IMR-90 (cell line): ENCODE measurements around the gene REXO1. TPM values are rescaled to one million over a fixed set of nuclear protein-coding genes. Genes with fewer than 3 reads are reported as not detected.
A peak's percentile ranks its signal among the peaks of the same experiment; 100 is the strongest.

Experiments
- ATAC-seq: fragments of 200-7000 bp; cut with Tn5 transposase; 2 replicates; pipeline ENCODE4 v1.9.1; 2020; ENCODE audit warnings: low read depth, mild to moderate bottlenecking, moderate library complexity
- BruUV-seq: library from RNA; stranded (reverse); fragments of 400-500 nt; replicated peaks from 2 replicates; lab custom pipeline; 2021; lab: Mats Ljungman, UMichigan
- CTCF ChIA-PET: fragments of 300-600 bp; formaldehyde crosslinking; extraction: SDS; loops from one replicate; lab custom pipeline; 2021; ENCODE audit warnings: antibody characterized with exemption; lab: Yijun Ruan, JAX
- POLR2A ChIA-PET: fragments of 300-600 bp; sonication (Branson Sonifier 250); formaldehyde crosslinking; loops from one replicate; lab custom pipeline; 2022; ENCODE audit warnings: antibody characterized with exemption; ENCODE audit not compliant: unreplicated experiment; lab: Charles Lee
- DNase-seq: peaks from one replicate; pipeline ENCODE4 v3.0.0; 2013
- H2AFZ ChIP-seq: replicated peaks from 2 replicates; pipeline ENCODE3; 2013; ENCODE audit warnings: low read length, mild to moderate bottlenecking; ENCODE audit not compliant: poor library complexity
- H2AK5ac ChIP-seq: 2 replicates; pipeline ENCODE4 v1.6.1; 2013; ENCODE audit warnings: low read depth, low read length, inconsistent platforms
- H2AK9ac ChIP-seq: replicated peaks from 2 replicates; pipeline ENCODE3; 2013; ENCODE audit warnings: mild to moderate bottlenecking, low read depth, low read length, moderate library complexity; ENCODE audit not compliant: poor library complexity
- H2BK120ac ChIP-seq: 2 replicates; pipeline ENCODE4 v1.6.1; 2013; ENCODE audit warnings: low read depth, low read length, inconsistent platforms
- H2BK15ac ChIP-seq: 3 replicates; pipeline ENCODE4 v1.6.1; 2013; ENCODE audit warnings: low read depth, low read length, inconsistent platforms
- H2BK20ac ChIP-seq: 2 replicates; pipeline ENCODE4 v1.6.1; 2013; ENCODE audit warnings: low read depth, mild to moderate bottlenecking, inconsistent platforms, low read length, moderate library complexity
- H2BK5ac ChIP-seq: 2 replicates; pipeline ENCODE4 v1.6.1; 2013; ENCODE audit warnings: mild to moderate bottlenecking, low read depth, low read length, inconsistent platforms; ENCODE audit not compliant: poor library complexity, severe bottlenecking
- H3K14ac ChIP-seq: replicated peaks from 2 replicates; pipeline ENCODE4 v1.6.1; 2013; ENCODE audit warnings: low read depth, low read length, inconsistent platforms
- H3K18ac ChIP-seq: 2 replicates; pipeline ENCODE4 v1.6.1; 2013; ENCODE audit warnings: low read depth, low read length, control low read depth
- H3K23ac ChIP-seq: 2 replicates; pipeline ENCODE4 v1.6.1; 2013; ENCODE audit warnings: low read depth, low read length, inconsistent platforms
- H3K27ac ChIP-seq: 2 replicates; pipeline ENCODE4 v1.5.1; 2013; ENCODE audit warnings: mild to moderate bottlenecking, control low read depth, low read length; ENCODE audit not compliant: insufficient read depth
- H3K27me3 ChIP-seq: 2 replicates; pipeline ENCODE4 v1.6.1; 2013; ENCODE audit warnings: low read length; ENCODE audit not compliant: control insufficient read depth, insufficient read depth
- H3K36me3 ChIP-seq: 2 replicates; pipeline ENCODE4 v1.6.1; 2013; ENCODE audit warnings: low read length, mixed read lengths; ENCODE audit not compliant: control insufficient read depth, insufficient read depth
- H3K4ac ChIP-seq: 2 replicates; pipeline ENCODE4 v1.6.1; 2013; ENCODE audit warnings: low read depth, low read length, inconsistent platforms
- H3K4me1 ChIP-seq: 2 replicates; pipeline ENCODE4 v1.6.1; 2013; ENCODE audit warnings: low read length, mixed read lengths; ENCODE audit not compliant: control insufficient read depth, insufficient read depth
- H3K4me2 ChIP-seq: 2 replicates; pipeline ENCODE4 v1.6.1; 2013; ENCODE audit warnings: low read depth, mild to moderate bottlenecking, control low read depth, low read length, moderate library complexity
- H3K4me3 ChIP-seq: 2 replicates; pipeline ENCODE4 v1.5.1; 2013; ENCODE audit warnings: low read depth, mild to moderate bottlenecking, control low read depth, low read length, moderate library complexity; ENCODE audit not compliant: insufficient read depth
- H3K56ac ChIP-seq: 2 replicates; pipeline ENCODE4 v1.6.1; 2013; ENCODE audit warnings: low read length, inconsistent platforms; ENCODE audit not compliant: insufficient read depth; ENCODE audit errors: extremely low read depth
- H3K79me1 ChIP-seq, 2 experiments: 2 replicates each; pipeline ENCODE4 v1.6.1; 2013; ENCODE audit warnings: low read length in 2 of 2, inconsistent platforms in 1 of 2, low read depth in 1 of 2
- H3K9ac ChIP-seq: 2 replicates; pipeline ENCODE4 v1.6.1; 2013; ENCODE audit warnings: low read depth, low read length, control low read depth
- H3K9me1 ChIP-seq: 2 replicates; pipeline ENCODE4 v1.6.1; 2013; ENCODE audit warnings: low read length, inconsistent platforms; ENCODE audit not compliant: insufficient read depth
- H3K9me3 ChIP-seq: 2 replicates; pipeline ENCODE4 v1.6.1; 2013; ENCODE audit warnings: low read length; ENCODE audit not compliant: control insufficient read depth, insufficient read depth
- H4K20me1 ChIP-seq: 2 replicates; pipeline ENCODE4 v1.6.1; 2013; ENCODE audit warnings: low read length, inconsistent platforms; ENCODE audit not compliant: insufficient read depth
- H4K5ac ChIP-seq: 2 replicates; pipeline ENCODE4 v1.6.1; 2013; ENCODE audit warnings: mild to moderate bottlenecking, low read depth, low read length, control low read depth
- H4K8ac ChIP-seq, 2 experiments: 2 replicates each; pipeline ENCODE4 v1.6.1; 2013; ENCODE audit warnings: low read depth in 2 of 2, low read length in 2 of 2, control low read depth in 1 of 2, inconsistent platforms in 1 of 2
- H4K91ac ChIP-seq: 2 replicates; pipeline ENCODE4 v1.6.1; 2013; ENCODE audit warnings: low read depth, low read length, inconsistent platforms; ENCODE audit not compliant: insufficient read depth
- BHLHE40 ChIP-seq: fragments of 150-350 bp; IDR thresholded peaks from 2 replicates; pipeline ENCODE4 v1.6.1; 2016; ENCODE audit warnings: mild to moderate bottlenecking, low read depth, low read length
- CEBPB ChIP-seq: IDR thresholded peaks from 2 replicates; pipeline ENCODE4 v1.6.1; 2012; ENCODE audit warnings: low read depth, low read length, improper control_type of control experiment
- FOS ChIP-seq: fragments of 150-350 bp; IDR thresholded peaks from 2 replicates; pipeline ENCODE4 v1.6.1; 2016; ENCODE audit warnings: low read depth, low read length
- MAFK ChIP-seq: IDR thresholded peaks from 2 replicates; pipeline ENCODE4 v1.6.1; 2012; ENCODE audit warnings: low read depth, low read length, improper control_type of control experiment
- MAZ ChIP-seq: IDR thresholded peaks from 2 replicates; pipeline ENCODE4 v1.6.1; 2012; ENCODE audit warnings: low read depth, mild to moderate bottlenecking, low read length, improper control_type of control experiment, moderate library complexity, borderline replicate concordance
- NFE2L2 ChIP-seq: fragments of 150-350 bp; IDR thresholded peaks from 2 replicates; pipeline ENCODE4 v1.6.1; 2016; ENCODE audit warnings: low read depth, mild to moderate bottlenecking, low read length
- POLR2A ChIP-seq: IDR thresholded peaks from 2 replicates; pipeline ENCODE4 v1.6.1; 2012; ENCODE audit warnings: mild to moderate bottlenecking, low read depth, low read length
- RCOR1 ChIP-seq: IDR thresholded peaks from 2 replicates; pipeline ENCODE4 v1.6.1; 2012; ENCODE audit warnings: mild to moderate bottlenecking, low read length, improper control_type of control experiment; ENCODE audit not compliant: insufficient replicate concordance
- RFX5 ChIP-seq: IDR thresholded peaks from 2 replicates; pipeline ENCODE4 v1.8.0; 2012; ENCODE audit warnings: low read depth, mild to moderate bottlenecking, low read length, moderate library complexity
- WGBS, 2 experiments: methylation state at CpG; one replicate each; pipeline versions ENCODE4 v1.1.5 to v1.1.7; 2013; ENCODE audit warnings: missing lambda C conversion rate in 2 of 2; ENCODE audit not compliant: insufficient read length in 1 of 2; ENCODE audit errors: extremely low coverage in 2 of 2; 5-methylcytosine and 5-hydroxymethylcytosine counted together
- dilution Hi-C: fragments of 300-500 bp; cut with HindIII; formaldehyde crosslinking; loops from one replicate; pipeline ENCODE4 v1.14.3; 2018; ENCODE audit warnings: low sequenced_read_pairs; ENCODE audit not compliant: unreplicated experiment
- in situ Hi-C: fragments of 300-500 bp; cut with MboI; formaldehyde crosslinking; loops from 3 replicates; pipeline ENCODE4 v1.14.3; 2019; ENCODE audit warnings: low sequenced_read_pairs, inconsistent platforms, mixed read lengths
- intact Hi-C: fragments of 100-400 bp; cut with micrococcal nuclease; formaldehyde crosslinking; loops from 2 replicates; pipeline ENCODE4 v1.10.0; 2022
- polyA plus RNA-seq, 3 experiments: library from polyadenylated mRNA; depleted of rRNA; stranded (reverse); fragments of >200 nt; gene quantifications; 2 replicates each; pipeline ENCODE4 v1.2.3, GENCODE V29; 2012; ENCODE audit warnings: low replicate concordance in 1 of 3
- total RNA-seq: library from RNA; depleted of rRNA; stranded (reverse); fragments of >200 nt; gene quantifications from 2 replicates; pipeline ENCODE4 v1.2.3, GENCODE V29; 2012
- TF ChIP-seq, protein P1 (sequence below): conservative IDR thresholded peaks from 2 replicates; pipeline ENCODE4 v1.5.1; 2012; ENCODE audit warnings: mild to moderate bottlenecking, low read depth, low read length, improper control_type of control experiment
- TF ChIP-seq, protein P2 (sequence below): fragments of 150-350 bp; IDR thresholded peaks from 2 replicates; pipeline ENCODE4 v1.6.1; 2017; ENCODE audit warnings: mild to moderate bottlenecking, antibody characterized with exemption, low read length, low read depth
- TF ChIP-seq, protein P3 (sequence below): fragments of 150-350 bp; IDR thresholded peaks from 2 replicates; pipeline ENCODE4 v1.6.1; 2016; ENCODE audit warnings: low read depth, mild to moderate bottlenecking, low read length, moderate library complexity, borderline replicate concordance

The REXO1 gene
- total and polyA plus RNA-seq, 2 of the 4 experiments (the other 2 are of a cell fraction): 1.4 to 63.7 TPM

DNA sequence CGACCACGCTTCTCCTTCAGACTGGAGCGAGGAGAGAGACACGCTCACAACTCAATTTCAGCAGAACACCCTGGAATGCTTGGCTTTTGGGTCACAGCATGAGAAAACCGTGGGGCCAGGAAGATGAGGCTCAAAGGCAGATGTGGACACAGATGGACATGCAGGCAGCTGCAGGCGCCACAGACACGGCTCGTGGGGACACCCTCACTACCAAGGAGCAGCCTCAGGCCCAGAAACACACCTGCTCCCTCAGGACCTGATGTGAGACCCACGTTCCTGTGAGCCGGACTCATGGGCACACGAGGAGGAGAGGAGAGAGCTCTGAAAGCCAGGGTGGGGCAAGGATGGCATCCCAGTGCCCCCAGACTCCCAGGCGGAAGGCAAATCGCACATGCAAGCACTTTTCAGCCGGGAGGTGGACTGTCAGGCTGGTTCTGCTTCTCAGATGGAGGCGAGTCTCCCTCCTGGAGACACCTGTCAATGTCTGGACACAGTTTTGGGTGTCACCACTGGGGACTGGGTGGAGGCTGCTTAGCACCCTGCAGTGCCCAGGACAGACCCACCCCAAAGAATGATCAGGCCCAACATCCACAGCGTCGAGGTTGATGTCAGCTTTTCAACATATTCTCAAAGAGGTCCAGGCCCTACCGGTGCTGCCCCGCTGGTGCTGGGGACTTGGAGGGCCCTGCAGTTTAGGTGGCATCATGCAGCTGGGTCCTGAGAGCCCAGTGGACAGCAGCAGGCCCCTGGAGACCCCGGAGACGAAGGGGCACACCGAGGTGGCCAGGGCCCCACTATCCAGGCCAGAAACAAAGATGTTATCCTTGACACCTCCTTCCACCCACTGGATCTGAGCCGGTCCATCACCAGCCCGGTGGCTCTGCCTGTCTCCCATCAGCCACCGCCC, 34.8 kb upstream of the REXO1 start:
- Histone ChIP-seq H2BK5ac (no peak overlapping the region), H2BK120ac (no peak overlapping the region), H3K4me1 (peaks cover 24% of the 10 kb centered on the region), H3K27ac (no peak overlapping the region), H3K9me1 (peaks cover 18% of the 10 kb centered on the region), H3K9ac (0 out of 2 replicates have a peak overlapping the region, but pooled peaks have one; percentile 30), H2AK5ac (no peak overlapping the region; the same call in 1 of the 2 replicates), H3K4ac (no peak overlapping the region), H3K4me3 (peak overlapping the region; percentile 7; the same call in 1 of the 2 replicates), H2AK9ac (peak overlapping the region; percentile 78), H3K18ac (no peak overlapping the region), H4K20me1 (peaks cover 46% of the 10 kb centered on the region), H4K91ac (no peak overlapping the region), H3K36me3 (peaks cover 12% of the 10 kb centered on the region; the same call in 1 of the 2 replicates), H4K8ac (no peak overlapping the region), H3K4me2 (peak overlapping the region; percentile 99; the same call in 1 of the 2 replicates), H2BK15ac (no peak overlapping the region), H2BK20ac (no peak overlapping the region), H4K5ac (no peak overlapping the region), H3K79me1 (peaks cover 4 to 44% of the 10 kb centered on the region in 2 experiments), H3K9me3 (no peaks in the 10 kb centered on the region), H2AFZ (no peak overlapping the region), H3K27me3 (no peaks in the 10 kb centered on the region), H3K56ac (no peak overlapping the region), H3K14ac (0 out of 2 replicates have a peak overlapping the region, but pooled peaks have one; percentile 35), H3K23ac (peak overlapping the region; percentile 37; the same call in 1 of the 2 replicates)
- POLR2A ChIA-PET: no interaction called here
- CTCF ChIA-PET: no interaction called here
- intact Hi-C loops: no loop called here
- TSS peak; percentile 59 for BruUV-seq
- dilution Hi-C loops: no loop called here
- ATAC-seq (no peak), DNase-seq (no peak)
- TF ChIP-seq CEBPB (no peak), MAZ (no peak), POLR2A (no peak), MAFK (no peak; the same call in 1 of the 2 replicates), RFX5 (no peak), NFE2L2 (no peak), FOS (no peak), RCOR1 (no peak), BHLHE40 (no peak)
- TF ChIP-seq, protein P1, sequence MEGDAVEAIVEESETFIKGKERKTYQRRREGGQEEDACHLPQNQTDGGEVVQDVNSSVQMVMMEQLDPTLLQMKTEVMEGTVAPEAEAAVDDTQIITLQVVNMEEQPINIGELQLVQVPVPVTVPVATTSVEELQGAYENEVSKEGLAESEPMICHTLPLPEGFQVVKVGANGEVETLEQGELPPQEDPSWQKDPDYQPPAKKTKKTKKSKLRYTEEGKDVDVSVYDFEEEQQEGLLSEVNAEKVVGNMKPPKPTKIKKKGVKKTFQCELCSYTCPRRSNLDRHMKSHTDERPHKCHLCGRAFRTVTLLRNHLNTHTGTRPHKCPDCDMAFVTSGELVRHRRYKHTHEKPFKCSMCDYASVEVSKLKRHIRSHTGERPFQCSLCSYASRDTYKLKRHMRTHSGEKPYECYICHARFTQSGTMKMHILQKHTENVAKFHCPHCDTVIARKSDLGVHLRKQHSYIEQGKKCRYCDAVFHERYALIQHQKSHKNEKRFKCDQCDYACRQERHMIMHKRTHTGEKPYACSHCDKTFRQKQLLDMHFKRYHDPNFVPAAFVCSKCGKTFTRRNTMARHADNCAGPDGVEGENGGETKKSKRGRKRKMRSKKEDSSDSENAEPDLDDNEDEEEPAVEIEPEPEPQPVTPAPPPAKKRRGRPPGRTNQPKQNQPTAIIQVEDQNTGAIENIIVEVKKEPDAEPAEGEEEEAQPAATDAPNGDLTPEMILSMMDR: no peak
- TF ChIP-seq, protein P2, sequence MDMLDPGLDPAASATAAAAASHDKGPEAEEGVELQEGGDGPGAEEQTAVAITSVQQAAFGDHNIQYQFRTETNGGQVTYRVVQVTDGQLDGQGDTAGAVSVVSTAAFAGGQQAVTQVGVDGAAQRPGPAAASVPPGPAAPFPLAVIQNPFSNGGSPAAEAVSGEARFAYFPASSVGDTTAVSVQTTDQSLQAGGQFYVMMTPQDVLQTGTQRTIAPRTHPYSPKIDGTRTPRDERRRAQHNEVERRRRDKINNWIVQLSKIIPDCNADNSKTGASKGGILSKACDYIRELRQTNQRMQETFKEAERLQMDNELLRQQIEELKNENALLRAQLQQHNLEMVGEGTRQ: no peak
- TF ChIP-seq, protein P3, sequence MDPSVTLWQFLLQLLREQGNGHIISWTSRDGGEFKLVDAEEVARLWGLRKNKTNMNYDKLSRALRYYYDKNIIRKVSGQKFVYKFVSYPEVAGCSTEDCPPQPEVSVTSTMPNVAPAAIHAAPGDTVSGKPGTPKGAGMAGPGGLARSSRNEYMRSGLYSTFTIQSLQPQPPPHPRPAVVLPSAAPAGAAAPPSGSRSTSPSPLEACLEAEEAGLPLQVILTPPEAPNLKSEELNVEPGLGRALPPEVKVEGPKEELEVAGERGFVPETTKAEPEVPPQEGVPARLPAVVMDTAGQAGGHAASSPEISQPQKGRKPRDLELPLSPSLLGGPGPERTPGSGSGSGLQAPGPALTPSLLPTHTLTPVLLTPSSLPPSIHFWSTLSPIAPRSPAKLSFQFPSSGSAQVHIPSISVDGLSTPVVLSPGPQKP: no peak
- in situ Hi-C loops: no loop called here
- WGBS, 2 experiments: 83% methylated on average over 12 of the region's 25 CpGs; no CpG with 5 or more reads in 1 of the 2 experiments
